Liver (tissue), 9 donors: Measurements from ENCODE around the gene FOXJ2. TPM values are rescaled to one million over a fixed set of nuclear protein-coding genes. Genes with fewer than 3 reads are reported as not detected.

ENCODE experiments used
- DNase-seq: peaks from one replicate; pipeline ENCODE4 v3.0.0-alpha.2; 2017; ENCODE audit warnings: low spot score
- H3K27ac ChIP-seq, 2 donors: one replicate each; pipeline ENCODE4 v1.7.0; 2013; ENCODE audit warnings: inconsistent platforms in 2 of 2, low read length in 2 of 2, control low read depth in 1 of 2, low read depth in 1 of 2, mild to moderate bottlenecking in 1 of 2
- H3K27me3 ChIP-seq, 4 donors: one replicate each; pipeline versions ENCODE4 v1.6.1 to v1.7.0; 2013; ENCODE audit warnings: low read length in 3 of 4, inconsistent platforms in 1 of 4, mild to moderate bottlenecking in 1 of 4, moderate library complexity in 1 of 4; ENCODE audit not compliant: control insufficient read depth in 4 of 4, insufficient read depth in 4 of 4
- H3K36me3 ChIP-seq, 4 donors: one replicate each; pipeline versions ENCODE4 v1.6.1 to v1.7.0; 2013; ENCODE audit warnings: low read length in 3 of 4, mild to moderate bottlenecking in 3 of 4, low read depth in 1 of 4, moderate library complexity in 1 of 4; ENCODE audit not compliant: control insufficient read depth in 4 of 4, insufficient read depth in 3 of 4
- H3K4me1 ChIP-seq, 4 donors: one replicate each; pipeline versions ENCODE4 v1.6.1 to v1.7.0; 2013; ENCODE audit warnings: low read length in 3 of 4, mild to moderate bottlenecking in 3 of 4, moderate library complexity in 1 of 4; ENCODE audit not compliant: control insufficient read depth in 4 of 4, insufficient read depth in 4 of 4
- H3K4me3 ChIP-seq, 3 donors: one replicate each; pipeline versions ENCODE4 v1.6.1 to v1.7.0; 2013; ENCODE audit warnings: low read length in 3 of 3, control low read depth in 1 of 3, low read depth in 1 of 3, mild to moderate bottlenecking in 1 of 3
- H3K9ac ChIP-seq, 2 donors: one replicate each; pipeline ENCODE4 v1.7.0; 2013; ENCODE audit warnings: low read length in 2 of 2, mild to moderate bottlenecking in 2 of 2, moderate library complexity in 2 of 2, control low read depth in 1 of 2, low read depth in 1 of 2
- H3K9me3 ChIP-seq, 4 donors: one replicate each; pipeline versions ENCODE4 v1.6.1 to v1.7.0; 2013; ENCODE audit warnings: low read length in 3 of 4; ENCODE audit not compliant: control insufficient read depth in 4 of 4
- CTCF ChIP-seq: fragments of 150-350 bp; IDR thresholded peaks from 2 replicates; pipeline ENCODE4 v1.5.1; 2017; ENCODE audit warnings: improper control_type of control experiment, low read depth, low read length; ENCODE audit not compliant: missing input control
- EGR1 ChIP-seq, 2 donors: IDR thresholded peaks; 2 replicates each; pipeline ENCODE4 v1.6.1; 2016 to 2018; ENCODE audit warnings: antibody characterized with exemption in 2 of 2, low read depth in 2 of 2
- FOXA1 ChIP-seq: IDR thresholded peaks from 2 replicates; pipeline ENCODE4 v1.6.1; 2016; ENCODE audit warnings: antibody characterized with exemption
- FOXA2 ChIP-seq: IDR thresholded peaks from 2 replicates; pipeline ENCODE4 v1.6.1; 2016; ENCODE audit warnings: antibody characterized with exemption
- GABPA ChIP-seq, 2 donors: IDR thresholded peaks in 1 of 2; conservative IDR thresholded peaks in 1 of 2; 2 replicates each; pipeline ENCODE4 v1.6.1; 2016; ENCODE audit warnings: antibody characterized with exemption in 2 of 2, mild to moderate bottlenecking in 1 of 2, moderate library complexity in 1 of 2
- HNF4G ChIP-seq: IDR thresholded peaks from 2 replicates; pipeline ENCODE4 v1.6.1; 2016; ENCODE audit warnings: antibody characterized with exemption
- JUND ChIP-seq, 2 donors: IDR thresholded peaks; 2 replicates each; pipeline ENCODE4 v1.6.1; 2016; ENCODE audit warnings: antibody characterized with exemption in 2 of 2
- MAX ChIP-seq: IDR thresholded peaks from 2 replicates; pipeline ENCODE4 v1.6.1; 2016; ENCODE audit warnings: antibody characterized with exemption
- NR2F2 ChIP-seq: IDR thresholded peaks from 2 replicates; pipeline ENCODE4 v1.6.1; 2016; ENCODE audit warnings: antibody characterized with exemption
- RAD21 ChIP-seq, 2 donors: IDR thresholded peaks; 2 replicates each; pipeline ENCODE4 v1.6.1; 2016; ENCODE audit warnings: antibody characterized with exemption in 2 of 2, mild to moderate bottlenecking in 2 of 2
- REST ChIP-seq: IDR thresholded peaks from 2 replicates; pipeline ENCODE4 v1.6.1; 2016; ENCODE audit warnings: antibody characterized with exemption, mild to moderate bottlenecking
- RXRA ChIP-seq, 2 donors: IDR thresholded peaks; 2 replicates each; pipeline ENCODE4 v1.6.1; 2017 to 2018; ENCODE audit warnings: antibody characterized with exemption in 2 of 2, mild to moderate bottlenecking in 1 of 2
- SP1 ChIP-seq: IDR thresholded peaks from 2 replicates; pipeline ENCODE4 v1.6.1; 2018; ENCODE audit warnings: antibody characterized with exemption, mild to moderate bottlenecking
- TAF1 ChIP-seq: conservative IDR thresholded peaks from 2 replicates; pipeline ENCODE4 v1.6.1; 2016; ENCODE audit warnings: antibody characterized with exemption, mild to moderate bottlenecking
- YY1 ChIP-seq: IDR thresholded peaks from 2 replicates; pipeline ENCODE4 v1.6.1; 2016; ENCODE audit warnings: antibody characterized with exemption, mild to moderate bottlenecking
- ZBTB33 ChIP-seq: IDR thresholded peaks from 2 replicates; pipeline ENCODE4 v1.6.1; 2016; ENCODE audit warnings: antibody characterized with exemption
- WGBS: extraction: QIAGEN DNeasy Blood & Tissue Kit; methylation state at CpG from one replicate; pipeline ENCODE4 v1.1.7; 2013; 5-methylcytosine and 5-hydroxymethylcytosine counted together
- polyA plus RNA-seq, 2 donors: library from polyadenylated mRNA; stranded (reverse) in 1 of 2; unstranded in 1 of 2; fragments of 200-250 nt in 1 of 2; fragments of >200 nt in 1 of 2; fragmentation: Nextera tagmentation in 1 of 2; extraction: Ambion mirVana in 1 of 2; gene quantifications; one replicate each; pipeline versions ENCODE4 v1.2.1 to v1.2.3, GENCODE V29; 2013 to 2015
- total RNA-seq, 2 donors: library from RNA; depleted of rRNA; stranded (reverse); fragments of >200 nt; gene quantifications; one replicate each; pipeline ENCODE4 v1.2.3, GENCODE V29; 2014
- donor health status: healthy.
- donor health status: healthy.
- donor health status: healthy.
- donor health status: healthy.
- donor health status: healthy.

The FOXJ2 gene
- total and polyA plus RNA-seq, 4 donors, result 2.3 to 9.2 (median 3.7) TPM

- TF ChIP-seq CTCF (no peak), EGR1 (IDR thresholded peaks at IDR 0.05; ENCODE audit: low read depth in 2 of 2) (no peak), HNF4G (no peak), FOXA2 (no peak), NR2F2 (no peak), ZBTB33 (no peak), YY1 (no peak), RAD21 (IDR thresholded peaks at IDR 0.05) (no peak)
Measured at GRCh38 chr12:8093291-8093690, 60.8 kb downstream of the FOXJ2 start (continued).

GRCh38 chr12:8096281-8096915 is 63.9 kb downstream of the FOXJ2 start:
- Histone ChIP-seq H3K27ac (no peak overlapping the region), H3K9me3 (no peaks in the 10 kb centered on the region), H3K9ac (no peak overlapping the region), H3K4me1 (no peaks in the 10 kb centered on the region), H3K4me3 (no peak overlapping the region), H3K36me3 (peaks cover 18 to 60% (median 43%) of the 10 kb centered on the region in 4 donors), H3K27me3 (no peaks in the 10 kb centered on the region)
- WGBS, result 84% methylated on average over 2 of the region's 2 CpGs
- no peak for DNase-seq
- TF ChIP-seq CTCF, result no peak
- no peak for TF ChIP-seq JUND (IDR thresholded peaks at IDR 0.05)
- no peak for TF ChIP-seq ZBTB33
- TF ChIP-seq FOXA1, result no peak
- TF ChIP-seq GABPA (IDR thresholded peaks at IDR 0.05 in 1 of 2, conservative IDR thresholded peaks at IDR 0.05 in 1 of 2), result no peak
- TF ChIP-seq FOXA2, result no peak
- no peak for TF ChIP-seq YY1
- no peak for TF ChIP-seq RAD21 (IDR thresholded peaks at IDR 0.05)
- no peak for TF ChIP-seq REST
- TF ChIP-seq TAF1, result no peak
- no peak for TF ChIP-seq EGR1 (IDR thresholded peaks at IDR 0.05; ENCODE audit: low read depth in 2 of 2)
- no peak for TF ChIP-seq NR2F2
- TF ChIP-seq MAX, result no peak
- no peak for TF ChIP-seq SP1
- TF ChIP-seq RXRA (IDR thresholded peaks at IDR 0.05), result no peak
- TF ChIP-seq HNF4G, result no peak
